GF-D8 (cell line): ENCODE measurements around the gene C10orf90.

ENCODE experiments used
- DNase-seq: peaks from one replicate; lab custom pipeline; 2025; lab: John Stamatoyannopoulos, UW

The C10orf90 gene

DNA sequence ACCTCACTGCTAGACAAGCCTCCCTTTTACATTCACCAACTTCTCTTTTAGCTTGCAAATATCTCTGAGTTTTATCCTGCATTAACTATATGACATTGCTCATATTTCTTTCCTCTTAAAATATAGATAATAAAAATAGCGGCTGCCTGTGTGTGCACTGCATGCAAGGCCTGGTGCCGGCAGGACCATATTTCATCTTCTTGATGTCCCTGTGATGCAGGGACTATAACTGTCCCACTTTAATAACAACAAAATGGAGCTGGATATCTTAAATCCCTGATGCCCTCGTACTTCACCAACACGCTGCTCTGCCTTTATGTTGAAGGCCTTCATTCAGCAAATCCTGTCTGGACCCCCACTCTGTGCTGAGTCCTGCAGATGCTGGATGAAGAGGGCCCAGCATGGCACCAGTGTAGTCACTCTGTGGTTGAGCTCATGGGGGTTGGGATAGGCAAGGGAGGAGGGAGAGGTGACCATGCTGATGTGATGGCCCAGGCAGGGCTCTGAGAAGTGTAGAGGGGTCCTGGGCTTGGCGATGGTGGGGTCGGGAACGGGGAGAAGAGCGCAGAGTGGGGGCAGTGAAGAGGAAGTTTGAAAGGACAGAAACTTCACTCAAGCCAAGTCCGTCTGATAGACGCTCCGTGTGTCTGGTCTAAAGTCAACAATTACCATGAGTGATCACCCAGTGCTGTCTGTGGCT lies 40.4 kb downstream of the C10orf90 start:
- DNase-seq: no peak

DNA sequence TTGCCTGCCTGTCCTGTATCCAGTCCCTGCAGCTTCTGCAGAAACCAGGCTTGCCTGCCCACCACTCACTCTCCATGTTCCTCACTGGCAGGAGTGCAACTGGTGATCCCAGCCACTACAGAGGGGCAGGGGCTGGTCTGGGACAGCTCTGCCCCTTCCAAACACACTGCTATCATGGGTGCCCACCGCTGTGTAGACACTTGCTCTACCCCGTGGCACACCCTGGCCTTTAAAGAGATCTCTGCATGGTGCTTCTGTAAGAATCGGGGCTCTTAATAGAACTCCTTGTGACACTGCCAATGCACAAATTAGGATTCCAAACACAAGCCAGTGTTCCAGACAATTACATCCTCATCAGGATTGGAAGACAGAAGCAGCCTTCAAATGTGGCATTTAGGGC lies 41.7 kb downstream of the C10orf90 start:
- DNase-seq: no peak

DNA sequence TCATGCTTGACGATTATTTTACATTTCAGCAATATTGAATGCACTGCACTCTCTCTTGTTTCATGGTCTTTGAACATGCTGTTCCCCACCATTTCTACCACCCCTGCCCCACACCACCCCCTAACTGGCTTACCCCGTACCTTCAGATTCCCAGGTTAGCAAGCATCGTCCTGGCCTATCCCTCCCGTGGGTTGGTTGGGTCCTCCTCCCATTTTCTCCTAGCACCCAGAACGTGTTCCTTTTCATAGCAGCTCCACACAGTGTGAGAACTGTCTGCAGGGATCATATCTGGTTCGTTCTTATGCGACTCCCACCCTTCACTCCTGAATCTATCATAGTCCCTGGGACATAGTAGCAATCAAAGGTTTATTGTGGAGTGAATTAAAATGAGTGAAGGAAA lies 48.6 kb downstream of the C10orf90 start:
- DNase-seq: no peak

DNA sequence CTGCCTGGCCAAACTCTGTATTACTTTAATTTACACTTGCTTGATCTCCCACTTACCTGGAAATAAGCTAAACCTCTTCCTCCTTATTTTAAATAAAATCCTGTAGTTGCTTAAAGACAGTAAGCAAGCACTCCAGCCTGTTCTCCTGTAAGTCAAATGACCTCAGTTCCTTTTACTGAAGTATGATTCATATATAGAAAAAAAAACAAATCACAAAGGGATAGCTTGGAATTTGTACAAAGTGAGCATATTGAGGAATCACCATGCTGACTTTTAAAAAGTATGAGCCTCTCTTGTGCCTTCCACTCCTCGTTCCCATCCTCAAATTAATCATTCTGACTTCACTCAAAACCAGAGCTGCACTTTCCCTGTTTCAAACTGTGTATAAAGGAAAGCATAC lies 52.0 kb downstream of the C10orf90 start:
- no peak for DNase-seq

DNA sequence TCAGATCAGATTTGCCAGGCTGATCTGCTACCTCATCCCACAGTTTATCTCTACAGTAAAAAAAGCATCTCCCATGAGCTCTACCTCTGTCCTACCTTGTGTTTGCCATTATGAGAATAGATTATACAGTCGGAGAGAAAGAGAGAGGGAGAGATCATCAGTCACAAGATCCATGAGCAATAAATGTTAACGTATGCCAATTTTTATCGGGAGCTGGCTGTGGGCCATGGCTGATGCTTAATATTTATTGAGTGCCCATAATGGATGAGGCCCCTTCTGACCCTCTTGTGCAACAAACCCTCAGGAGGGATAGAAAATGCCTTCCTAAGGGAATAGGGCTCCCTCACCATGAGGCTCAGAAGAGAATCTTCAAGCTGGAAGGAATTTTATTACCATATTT lies 52.8 kb downstream of the C10orf90 start:
- no peak for DNase-seq

DNA sequence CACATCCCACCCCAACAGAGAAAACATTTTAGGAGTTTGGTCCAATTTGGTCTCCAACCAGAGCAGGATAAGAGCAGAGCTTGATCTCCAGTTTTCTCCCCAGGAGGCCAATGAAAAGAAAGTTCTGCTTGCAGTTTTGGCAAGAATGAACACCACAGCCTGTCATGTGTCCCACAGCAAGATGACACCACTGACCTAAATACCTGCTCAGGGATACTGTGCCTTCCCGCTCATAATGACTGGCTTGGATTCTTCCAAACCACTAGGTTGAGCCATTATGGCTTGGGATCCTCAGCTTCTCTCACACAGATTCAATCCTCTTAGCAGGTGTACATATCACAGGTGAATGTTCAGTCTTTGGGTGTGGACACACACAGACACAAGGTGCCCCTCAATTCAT lies 53.3 kb downstream of the C10orf90 start:
- no peak for DNase-seq

DNA sequence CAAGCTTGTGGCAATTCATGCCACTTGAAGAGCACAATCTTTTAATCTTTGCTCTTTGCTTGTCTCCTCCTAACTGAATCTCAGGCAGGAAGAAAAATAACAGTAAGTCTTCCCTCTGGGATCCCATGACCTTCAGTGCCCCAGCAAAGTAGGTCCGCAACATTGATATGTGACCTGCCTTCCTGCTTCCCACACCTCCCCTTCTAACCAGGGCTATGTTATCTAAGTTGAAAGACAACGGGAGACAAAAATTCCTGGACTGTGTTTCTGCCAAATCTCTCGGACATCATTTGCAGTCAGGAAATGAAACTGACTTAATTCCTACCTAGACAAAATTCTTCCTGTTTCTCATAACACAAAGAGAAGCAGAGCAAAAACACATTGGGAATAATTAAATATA lies 53.8 kb downstream of the C10orf90 start:
- DNase-seq: no peak

DNA sequence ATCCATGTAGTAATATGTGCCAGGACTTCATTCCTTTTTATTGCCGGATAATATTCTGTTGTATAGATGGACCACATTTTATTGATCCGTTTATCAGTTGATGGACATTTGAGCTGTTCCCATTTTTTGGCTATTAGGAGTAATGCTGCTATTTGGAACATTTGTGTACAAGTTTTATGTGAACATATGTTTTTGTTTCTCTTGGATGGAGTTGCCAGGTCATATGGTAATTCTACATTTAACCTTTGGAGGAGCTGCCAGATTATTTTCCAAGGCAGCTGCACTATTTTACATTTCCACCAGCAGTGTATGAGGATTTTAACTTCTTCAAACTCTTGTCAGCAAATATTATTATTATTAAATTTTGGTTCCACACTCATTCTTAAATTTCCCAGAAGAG lies 59.2 kb downstream of the C10orf90 start:
- no peak for DNase-seq

DNA sequence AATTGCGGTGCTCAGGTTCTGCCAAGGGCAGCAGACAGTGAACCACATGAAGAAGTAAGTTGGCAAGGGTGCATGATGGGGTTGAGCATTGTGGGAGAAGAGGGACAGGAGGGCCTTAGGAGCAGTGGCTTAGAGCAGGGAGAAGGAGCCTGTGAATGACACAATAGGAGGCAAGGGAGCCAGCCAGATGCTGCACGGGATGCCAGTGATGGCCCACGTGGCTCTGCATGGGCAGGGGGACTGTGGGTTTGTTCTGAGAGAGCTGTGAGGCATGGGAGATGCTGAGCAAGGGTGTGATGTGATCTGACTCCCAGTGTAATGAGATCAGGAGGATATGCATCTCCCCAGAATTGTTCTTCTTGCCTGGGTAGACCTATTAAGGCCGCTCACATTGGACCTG lies 60.9 kb downstream of the C10orf90 start:
- DNase-seq: no peak

DNA sequence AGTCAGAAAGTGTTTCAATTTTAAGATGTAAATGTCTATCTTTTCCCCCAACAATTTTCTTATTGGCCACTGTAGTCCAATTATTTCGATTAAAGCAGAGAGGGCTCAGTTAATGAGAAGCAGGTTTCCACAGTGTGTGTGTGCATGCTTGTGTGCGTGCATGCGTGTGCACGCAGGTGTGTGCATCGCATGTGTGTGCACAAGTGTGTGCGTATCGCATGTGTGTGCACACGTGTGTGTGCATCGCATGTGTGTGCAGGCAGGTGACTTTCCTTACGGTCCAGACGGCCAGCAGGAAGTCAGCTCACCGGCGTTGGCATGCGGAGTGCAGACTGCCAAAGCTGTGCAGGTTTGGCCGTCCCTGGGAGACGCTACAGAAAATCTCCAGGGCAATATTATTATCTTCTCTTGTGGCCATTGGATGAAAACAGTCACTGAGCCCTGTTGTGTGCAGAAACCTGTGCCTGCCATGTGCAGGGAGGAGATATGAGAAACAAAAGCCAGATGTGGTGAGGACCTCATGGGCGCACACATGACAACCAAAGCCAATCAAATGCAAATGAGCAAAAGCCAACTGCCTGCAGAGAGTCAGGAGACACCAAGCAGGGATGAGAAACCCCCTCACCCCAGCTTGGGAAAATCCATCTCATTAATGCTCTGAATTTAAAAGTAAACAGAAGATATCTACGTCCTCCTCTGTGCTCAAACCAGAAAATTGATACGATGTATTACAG lies 70.4 kb downstream of the C10orf90 start:
- DNase-seq: no peak

DNA sequence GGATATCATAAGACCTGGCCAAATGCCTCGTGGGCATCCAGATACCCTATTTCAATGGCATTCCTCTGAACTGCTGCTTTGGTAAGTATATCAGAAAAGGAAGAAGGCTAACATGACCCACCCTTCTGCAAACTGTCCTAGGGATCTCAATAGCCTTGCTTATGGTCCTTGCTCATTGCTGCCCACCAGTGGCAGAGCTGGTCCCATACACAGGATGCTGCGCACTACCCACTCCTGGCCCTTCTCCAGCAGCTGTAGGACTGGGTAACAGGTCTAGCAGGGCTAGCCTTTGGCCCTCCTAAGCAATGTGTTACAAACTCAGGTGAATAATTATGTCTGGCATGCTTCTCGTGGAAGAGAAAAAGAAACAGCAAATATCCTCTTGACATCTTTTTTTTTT lies 72.5 kb downstream of the C10orf90 start:
- no peak for DNase-seq

DNA sequence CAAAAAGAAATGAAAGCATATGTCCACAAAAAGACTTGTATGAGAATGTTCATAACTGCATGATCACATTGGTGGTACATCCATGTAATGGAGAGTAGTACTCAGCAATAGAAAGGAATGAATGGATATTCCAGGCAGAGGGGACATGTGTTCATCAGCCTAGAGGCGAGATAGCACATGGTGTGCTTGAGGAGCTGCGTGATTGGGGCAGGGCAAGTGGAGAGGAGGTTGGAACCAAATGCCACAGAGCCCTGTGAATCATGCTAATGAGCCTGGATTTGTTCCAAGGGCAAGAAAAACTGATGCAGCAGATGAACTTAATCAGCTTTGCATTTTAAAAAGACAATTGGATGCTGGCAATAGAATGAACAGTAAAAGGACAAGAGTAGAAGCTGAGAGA lies 73.3 kb downstream of the C10orf90 start:
- DNase-seq: no peak

DNA sequence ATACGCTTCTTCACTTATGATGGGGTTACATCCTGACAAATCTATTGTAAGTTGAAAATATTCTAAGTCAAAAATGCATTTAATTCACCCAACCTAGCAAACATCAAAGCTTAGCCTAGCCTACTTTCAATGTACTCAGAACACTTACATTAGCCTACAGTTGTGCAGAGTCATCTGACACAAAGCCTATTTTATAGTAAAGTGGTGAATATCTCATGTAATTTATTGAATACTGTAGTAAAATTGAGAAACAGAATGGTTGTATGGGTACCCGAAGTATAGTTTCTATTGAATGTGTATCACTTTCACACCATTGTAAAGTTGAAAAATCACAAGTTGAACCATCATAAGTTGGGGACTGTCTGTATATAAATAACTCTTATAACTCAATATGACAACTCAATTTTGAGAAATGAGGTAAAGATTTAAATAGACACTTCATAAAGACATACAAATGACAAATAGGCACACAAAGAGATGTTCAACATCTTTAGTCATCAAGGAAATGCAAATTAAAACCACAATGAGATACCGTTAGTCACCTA lies 73.9 kb downstream of the C10orf90 start:
- DNase-seq: no peak

DNA sequence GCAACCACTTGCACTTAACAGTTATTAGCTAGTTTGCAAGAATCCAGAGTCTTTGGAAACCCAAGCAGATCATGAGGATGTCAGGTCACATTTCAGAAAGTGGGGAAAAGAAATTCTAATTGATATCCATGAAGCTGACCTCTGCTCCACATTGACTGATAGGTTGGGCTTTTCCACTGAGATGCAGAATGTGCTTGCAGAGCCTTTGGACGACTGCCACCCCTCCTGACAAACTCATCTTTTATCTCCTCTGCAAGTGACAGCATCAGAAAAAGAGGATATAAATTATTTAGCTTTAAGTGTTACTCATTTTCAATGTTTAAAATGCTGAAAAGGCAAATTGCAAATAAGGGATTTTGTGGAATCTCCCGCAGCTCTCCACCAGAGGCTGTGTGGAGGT lies 75.3 kb downstream of the C10orf90 start:
- DNase-seq: no peak

DNA sequence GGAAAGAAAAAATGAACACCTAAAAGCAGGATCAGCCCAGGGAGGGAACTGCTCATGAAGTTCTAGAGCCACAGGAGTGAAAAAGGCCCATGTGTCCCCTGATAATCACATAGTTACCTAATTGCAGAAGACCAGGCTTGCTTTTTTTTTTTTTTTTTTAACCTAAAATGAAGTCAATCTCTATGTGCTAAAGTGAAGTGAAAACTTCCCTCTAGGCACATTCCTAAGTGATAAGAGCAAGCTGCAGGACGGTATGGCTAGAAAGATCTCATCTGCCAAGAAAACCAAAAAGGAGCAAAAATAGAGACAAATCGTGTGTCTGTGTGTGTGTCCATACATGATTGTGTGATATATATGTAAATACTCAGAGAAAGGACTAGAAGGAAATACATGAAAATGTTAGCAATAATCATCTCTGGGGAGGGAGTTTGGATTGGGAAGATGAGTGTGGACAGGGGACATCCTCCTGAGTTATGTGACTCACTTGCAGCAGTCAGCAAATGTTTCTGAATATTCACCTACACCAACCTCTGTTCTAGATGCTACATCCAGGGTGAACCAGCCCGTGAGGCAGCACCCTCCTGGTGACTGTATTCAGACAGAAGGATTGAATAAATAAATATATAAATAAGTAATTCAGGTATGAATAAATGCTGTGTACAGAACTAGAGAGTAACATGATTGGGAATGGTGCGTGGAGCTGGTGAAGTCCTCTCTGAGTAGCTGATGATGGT lies 76.4 kb downstream of the C10orf90 start:
- no peak for DNase-seq

DNA sequence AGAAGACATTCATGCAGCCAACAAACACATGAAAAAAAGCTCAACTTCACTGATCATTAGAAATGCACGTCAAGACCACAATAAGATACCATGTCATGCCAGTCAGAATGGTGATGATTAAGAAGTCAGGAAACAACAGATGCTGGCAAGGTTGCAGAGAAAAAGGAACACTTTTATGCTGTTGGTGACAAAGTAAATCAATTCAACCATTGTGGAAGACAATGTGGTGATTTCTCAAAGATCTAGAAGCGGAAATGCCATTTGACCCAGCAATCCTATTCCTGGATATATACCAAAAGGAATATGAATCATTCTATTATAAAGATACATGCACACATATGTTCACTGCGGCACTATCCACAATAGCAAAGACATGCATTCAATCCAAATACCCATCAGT lies 77.6 kb downstream of the C10orf90 start:
- no peak for DNase-seq

DNA sequence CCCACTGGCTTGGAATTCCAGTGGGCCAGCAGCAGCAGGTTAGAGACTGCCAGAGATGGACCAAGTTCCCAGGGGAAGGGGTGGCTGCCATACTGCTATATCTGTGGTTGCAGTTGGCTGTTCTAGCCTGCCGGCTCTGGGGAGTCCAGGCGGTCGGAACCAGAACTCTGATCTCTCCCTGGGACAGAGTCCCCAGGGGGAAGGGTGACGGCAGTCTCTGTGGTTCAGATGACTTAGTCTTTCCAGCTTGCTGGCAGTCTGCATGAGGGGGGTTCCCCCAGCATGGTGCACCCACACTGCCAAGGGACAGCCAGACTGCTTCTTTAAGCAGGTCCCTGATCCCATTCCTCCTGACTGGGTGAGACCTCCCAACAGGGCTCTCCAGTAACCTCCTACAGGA lies 82.5 kb downstream of the C10orf90 start:
- DNase-seq: no peak

DNA sequence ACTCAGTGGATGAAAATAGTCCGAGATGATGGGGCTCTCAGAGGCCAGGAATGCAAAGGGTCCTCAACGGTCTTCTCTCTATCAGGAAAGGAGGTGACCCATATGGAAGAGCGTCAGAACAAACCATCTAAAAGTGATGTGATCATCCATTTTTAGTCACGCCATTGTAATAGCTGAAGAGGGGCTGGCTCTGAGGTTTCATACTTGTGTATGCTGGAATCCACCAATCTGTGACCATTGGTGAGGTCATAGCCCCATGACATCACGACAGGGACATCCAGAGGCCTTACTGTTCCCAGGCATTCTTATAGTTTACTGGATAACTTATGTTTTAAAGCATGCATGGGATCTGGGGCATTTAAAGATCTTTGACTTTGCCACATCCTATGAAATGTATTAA lies 83.6 kb downstream of the C10orf90 start:
- no peak for DNase-seq

DNA sequence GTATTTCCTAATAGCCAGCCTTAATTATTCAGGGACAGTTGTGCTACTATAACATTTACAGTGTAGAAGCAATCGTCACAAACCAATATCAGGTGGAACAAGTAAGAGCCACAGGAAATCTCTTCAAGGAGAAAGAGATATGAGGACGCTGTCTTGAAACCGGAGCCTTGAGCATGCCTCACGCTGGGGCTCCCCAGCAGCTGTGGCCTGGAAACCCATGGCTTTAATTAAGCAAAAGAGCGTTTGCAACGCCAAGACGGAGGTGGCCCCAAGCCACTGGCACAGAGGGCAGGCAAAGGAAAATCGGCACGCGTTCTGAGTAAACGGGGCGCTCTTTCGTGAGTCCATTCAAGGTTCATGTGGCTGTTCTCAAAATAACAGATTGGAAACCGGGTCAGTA lies 84.4 kb downstream of the C10orf90 start:
- no peak for DNase-seq

DNA sequence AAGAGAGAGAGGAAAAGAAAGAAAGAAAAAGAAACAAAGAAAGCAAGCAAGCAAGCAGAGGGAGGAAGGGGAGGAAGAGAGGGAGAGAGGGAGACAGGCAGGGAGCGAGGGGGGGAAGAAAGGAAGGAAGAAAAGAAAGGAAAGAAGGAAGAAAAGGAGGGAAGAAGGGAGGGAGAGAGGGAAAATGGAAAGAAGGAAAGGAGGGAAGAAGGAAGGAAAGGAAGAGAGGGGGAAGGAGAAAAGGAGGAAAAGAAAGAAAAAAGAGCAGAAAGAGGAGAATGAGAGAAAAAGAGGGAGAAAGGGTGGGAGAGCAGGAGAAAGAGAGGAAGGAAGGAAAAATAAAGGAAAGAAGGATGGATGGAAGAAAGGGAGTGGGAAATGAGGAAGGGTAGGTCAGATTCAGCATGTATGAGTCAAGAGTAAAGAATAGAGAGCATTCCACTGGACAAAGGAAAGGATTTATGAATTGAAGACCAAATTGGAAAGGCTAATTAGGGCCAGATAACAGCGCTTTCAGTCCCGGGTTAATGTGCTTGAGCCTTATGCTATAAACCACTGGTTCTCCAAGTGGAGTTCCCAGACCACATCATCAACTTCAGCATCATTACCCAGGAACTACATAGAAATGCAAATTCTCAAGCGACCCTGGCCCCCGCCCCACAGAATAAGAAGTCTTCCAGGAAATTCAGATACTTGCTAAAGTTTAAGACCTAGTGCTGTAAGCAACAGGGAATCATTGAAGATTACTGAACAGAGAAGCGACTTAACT lies 85.1 kb downstream of the C10orf90 start:
- no peak for DNase-seq

DNA sequence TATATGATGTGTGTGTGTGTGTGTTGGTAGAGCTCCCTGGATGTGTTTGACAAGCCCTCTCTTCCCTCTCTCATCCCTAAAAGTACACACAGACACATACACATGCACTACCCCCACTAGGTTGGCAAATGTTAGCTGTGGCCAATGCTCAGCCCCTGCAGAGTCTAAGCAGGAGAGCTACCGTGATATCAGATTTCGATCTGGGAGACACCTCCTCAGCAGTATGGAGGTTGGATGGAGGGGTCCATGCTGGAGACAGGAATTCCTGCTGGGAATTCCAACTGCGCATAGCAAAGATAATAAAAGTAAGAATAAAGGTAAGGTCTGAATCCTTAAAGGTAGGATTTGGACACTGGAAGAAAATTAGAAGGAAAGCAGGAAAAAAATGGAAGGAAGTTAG lies 85.7 kb downstream of the C10orf90 start:
- no peak for DNase-seq

DNA sequence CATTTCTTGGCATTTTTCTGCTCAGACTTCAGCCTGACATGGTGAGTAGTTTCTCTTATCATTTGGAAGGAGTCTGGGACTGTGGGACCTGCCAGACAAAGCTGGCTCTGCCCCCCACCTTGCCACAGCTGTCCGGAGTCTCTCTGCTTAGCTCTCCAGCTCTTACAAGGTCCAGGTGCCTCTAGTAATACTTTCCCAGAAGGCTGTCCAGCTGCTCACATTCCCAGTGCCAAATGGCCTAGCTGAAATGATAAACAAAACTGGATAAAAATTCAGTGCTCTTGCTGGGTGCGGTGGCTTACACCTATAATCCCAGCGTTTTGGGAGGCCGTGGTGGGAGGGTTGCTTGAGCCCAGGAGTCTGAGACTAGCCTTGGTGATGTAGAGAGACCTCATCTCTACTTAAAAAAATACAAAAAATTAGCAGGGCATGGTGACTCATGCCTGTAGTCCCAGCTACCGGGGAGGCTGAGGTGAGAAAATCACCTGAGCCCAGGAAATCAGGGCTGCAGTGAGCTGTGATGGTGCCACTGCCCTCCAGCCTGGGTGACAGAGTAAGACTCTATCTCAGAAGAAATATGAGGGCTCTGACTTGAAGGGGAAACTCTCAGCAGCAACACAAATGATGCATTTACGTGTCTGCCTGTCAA lies 86.8 kb downstream of the C10orf90 start:
- DNase-seq: no peak
